GM21526 (cell line): Measurements from ENCODE around the gene GLIS1.

Experiments used
- ATAC-seq: cut with Tn5 transposase; IDR thresholded peaks from one replicate; pipeline ENCODE4 v1.9.1; 2021; ENCODE audit warnings: moderate library complexity; ENCODE audit not compliant: unreplicated experiment, low FRiP score

GLIS1 gene

DNA sequence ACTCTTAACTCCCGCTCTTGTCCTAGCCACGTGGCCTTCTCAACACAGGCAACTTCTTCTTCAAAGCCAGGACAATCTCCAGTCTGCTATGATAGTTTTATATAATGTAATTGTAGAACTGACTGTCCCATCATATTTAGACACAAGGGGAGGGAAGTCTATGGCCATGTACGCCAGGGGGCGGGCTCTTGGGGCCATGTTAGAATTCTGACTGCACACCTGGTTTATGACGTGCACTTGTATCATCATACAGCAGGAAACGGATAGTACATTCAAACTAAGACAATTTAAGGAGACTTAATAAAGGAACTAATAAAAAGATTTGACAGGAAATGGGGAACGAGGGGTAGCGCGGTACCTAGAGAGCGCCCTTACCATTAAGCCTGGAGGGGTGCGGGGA is 258.3 kb downstream of the GLIS1 start:
- no peak for ATAC-seq

DNA sequence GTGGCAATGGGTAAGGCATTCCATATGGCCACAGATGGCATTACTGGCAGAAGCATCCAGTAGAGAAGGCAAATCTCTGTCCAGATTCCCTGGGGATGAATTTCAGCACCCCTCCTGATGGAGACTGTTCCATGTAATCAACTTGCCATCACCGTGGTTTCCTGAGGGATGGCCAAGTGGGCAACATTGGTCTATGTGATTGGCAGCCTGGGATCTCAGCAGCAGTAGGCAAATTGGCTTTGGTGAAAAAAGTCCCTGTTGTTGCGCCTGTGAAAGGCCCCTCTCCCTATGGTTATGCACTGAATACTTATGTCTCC is 260.5 kb downstream of the GLIS1 start:
- no peak for ATAC-seq

DNA sequence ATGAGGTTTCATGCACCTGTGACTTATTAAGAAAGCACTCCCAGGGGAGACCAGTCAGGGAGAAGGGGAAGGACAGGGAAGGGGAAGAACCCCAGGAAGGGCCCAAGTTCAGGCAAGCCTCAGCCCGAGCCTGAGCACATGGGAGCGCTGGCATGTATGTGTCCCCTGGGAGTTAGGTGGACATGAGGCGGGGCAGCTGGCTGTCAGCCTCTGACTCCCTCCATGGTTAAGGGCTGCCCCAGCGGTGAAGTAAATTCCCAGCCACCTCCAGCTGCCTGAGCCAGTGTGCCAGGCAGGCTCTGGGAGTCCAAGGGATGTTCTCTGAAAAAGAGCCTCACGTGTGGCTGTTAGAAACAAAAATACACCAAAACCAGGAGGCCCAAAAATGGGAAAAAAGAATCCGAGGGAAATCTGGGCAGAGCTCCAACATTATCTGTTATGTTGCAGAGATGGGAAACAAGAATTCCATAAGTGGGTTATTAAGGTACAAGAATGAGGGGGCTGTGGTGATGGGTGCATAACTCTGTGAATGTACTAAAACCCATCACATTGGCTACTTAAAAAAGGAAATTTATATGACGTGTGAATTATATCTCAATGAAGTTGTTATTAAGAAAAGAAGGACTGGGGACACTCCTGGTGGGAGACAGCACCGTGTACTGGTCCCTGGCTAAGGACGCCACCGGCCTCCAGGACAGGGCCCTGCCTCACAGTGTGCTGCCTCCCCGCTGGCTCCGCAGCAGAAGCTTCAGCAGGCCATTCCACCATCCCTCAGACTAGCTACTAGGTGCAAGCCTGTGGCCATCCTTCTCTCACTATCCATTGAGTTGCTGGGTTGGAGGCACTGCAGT is 261.1 kb downstream of the GLIS1 start:
- no peak for ATAC-seq

DNA sequence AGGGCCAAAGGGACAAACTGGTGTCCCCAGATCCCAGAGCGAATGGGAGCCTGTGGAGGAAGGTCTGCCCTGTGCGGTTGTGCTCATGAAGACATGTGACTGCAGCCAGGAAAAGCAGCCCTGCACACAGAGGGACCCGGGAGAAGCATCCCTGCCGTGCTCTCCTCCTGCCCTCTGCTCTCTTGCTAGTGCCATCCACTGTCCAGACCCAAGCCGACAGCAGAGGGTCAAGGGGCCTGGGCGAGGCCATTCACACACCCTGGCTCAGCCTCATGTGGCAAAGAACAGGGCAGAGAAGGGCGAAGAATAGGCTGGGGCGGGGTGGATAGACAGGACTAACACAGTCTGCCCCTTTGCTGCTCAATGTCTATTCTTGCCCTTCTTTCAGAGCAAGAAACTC is 262.4 kb downstream of the GLIS1 start:
- no peak for ATAC-seq

DNA sequence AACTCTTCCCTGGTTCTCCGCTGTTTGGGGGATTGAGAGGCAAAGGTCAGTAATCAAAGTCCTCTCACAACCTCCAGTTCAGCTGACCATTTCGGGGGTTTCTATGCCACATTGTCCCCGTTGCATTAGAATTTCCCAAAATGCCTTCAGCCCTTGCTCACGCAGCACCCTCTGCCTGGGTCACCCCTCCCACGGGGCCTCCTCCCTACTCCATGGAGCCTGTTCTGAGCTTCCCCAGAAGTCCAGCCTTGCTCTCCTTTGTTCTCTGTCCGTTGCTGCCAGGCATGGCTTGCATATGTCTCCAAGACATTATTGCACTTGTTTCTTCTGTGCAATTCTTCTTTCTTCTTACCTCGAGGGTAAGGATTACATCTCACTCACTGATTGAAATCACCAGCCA is 263.3 kb downstream of the GLIS1 start:
- no peak for ATAC-seq

DNA sequence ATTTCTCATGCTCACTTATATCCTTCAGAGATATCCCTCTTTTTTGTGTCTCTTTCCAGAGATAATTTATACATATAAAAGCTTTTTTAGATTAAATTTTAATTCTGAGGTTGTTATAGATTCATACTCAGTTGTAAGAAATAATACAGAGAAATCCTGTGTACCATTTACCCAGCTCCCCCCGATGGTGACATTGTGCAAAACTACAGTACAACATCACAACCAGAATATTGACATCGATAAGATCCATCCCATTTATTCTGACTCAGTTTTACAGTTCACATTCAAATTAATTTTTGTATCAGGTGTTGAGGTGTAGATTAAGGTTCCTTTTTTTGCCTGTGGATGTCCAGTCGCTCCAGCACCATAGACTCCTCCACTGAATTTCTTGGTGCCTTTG is 265.5 kb downstream of the GLIS1 start:
- no peak for ATAC-seq

DNA sequence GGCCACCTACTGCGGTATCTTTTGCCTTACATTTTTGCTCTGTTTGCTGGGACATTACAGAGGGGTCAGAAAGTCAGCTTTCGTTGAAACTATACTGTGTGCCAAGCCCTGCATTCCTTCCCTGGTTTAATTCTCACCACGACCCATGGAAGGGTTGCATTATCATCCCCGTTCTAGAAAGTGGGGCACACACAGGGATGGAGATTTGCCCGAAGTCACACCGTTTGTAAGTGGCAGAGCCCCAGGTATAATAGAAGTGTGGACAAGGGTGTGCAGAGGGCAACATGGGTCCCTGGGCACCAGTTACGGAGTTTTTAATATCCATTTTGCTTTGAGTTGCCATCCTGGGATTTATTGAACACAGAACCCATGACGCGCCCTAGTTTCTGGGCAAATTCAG is 268.0 kb downstream of the GLIS1 start:
- no peak for ATAC-seq

DNA sequence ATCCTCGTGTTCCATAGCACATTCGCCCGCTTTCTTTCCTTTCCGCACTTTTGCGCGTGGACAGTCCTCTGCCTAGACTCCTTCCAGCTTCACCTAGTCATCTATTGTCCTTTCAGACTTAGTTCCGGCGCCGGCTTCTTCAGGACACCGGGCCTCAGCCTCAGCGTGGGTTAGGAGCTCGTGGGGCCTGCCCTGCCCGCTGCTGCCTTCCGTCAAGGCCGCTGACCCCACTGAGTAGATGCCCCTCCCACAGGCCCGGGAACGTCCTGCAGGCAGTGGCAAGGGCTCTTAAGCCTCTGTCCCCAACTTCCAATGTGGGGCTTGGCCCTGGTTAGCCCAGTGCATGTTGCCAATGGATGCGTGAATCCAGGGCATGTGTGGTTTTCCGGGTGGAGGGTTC is 268.4 kb downstream of the GLIS1 start:
- no peak for ATAC-seq

DNA sequence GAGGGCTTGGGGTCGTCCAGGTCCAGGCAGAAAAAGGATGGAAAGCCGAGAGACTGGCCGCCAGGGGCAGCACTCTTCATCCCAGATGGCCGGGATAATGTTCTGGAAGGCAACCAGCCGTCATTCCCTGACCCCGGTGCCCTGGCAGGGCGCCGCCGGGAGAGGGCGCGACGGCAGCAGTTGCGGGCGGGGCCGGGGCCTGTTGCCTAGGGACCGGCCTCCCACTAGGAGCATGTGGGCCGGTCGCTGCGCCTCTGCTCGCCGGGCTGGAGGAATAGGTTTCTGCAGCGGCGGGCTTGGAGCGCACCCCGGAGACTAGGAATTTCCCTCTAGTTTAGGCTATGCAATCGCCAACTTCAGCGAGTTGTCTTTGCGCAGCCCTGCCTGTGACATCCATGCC is 268.8 kb downstream of the GLIS1 start:
- ATAC-seq = no peak

DNA sequence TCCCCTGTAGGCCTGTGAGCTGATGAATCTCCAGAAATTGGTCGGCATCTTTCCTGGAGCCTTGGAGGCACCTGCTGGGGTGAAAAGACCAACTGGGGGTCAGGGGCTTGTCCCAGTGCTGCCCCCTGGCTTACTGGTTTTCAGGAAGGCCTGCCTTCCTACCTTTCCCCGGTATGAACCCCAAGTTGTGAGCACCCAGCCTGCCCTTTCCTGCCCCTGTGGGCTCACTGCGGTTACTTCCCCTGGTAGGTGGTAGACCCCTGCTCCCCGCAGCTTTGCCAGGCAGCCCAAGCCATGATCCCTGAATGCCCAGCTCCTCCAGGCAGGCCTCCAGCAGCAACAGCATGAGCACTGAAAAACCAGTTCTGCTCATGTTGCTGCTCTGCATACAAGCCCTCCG is 269.6 kb downstream of the GLIS1 start:
- ATAC-seq = no peak

DNA sequence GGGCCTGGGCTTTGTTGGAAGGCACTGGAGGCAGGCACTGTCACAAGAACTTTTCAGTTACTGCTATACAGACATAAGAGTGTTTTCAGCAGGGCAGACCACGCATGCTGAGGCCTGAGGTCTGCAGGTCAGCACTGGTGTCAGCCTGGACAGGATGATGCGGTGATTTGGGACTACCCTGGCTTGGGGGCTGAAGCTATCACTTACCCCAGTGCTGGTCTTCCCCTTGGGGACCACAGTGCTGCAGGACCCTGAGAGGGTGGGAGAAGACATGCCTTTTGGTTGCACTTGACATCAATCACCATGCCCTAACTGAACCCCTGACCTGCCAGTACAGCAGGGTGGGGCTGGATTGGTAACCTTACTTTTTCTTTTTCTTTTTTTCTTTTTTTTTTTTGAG is 270.6 kb downstream of the GLIS1 start:
- ATAC-seq = no peak

DNA sequence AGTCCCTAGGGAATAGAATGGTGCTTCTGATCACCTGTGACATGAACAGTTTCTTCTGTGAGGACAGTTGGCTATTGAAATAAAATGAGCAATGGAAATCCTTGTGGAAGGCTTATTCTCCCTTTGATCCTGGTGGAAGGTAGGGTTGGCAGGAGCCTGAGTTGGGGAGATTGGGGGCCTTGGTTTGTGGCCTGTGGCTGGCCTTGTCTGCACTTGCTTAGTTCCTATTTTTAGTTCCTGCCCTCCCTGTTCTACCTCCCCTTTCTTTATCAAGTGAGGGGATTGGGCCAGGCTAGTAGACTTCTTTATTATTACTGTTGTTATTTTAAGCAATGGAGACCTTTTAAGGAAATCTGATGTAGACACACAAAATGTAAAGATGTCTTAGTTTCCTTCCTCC is 271.6 kb downstream of the GLIS1 start:
- ATAC-seq = no peak

DNA sequence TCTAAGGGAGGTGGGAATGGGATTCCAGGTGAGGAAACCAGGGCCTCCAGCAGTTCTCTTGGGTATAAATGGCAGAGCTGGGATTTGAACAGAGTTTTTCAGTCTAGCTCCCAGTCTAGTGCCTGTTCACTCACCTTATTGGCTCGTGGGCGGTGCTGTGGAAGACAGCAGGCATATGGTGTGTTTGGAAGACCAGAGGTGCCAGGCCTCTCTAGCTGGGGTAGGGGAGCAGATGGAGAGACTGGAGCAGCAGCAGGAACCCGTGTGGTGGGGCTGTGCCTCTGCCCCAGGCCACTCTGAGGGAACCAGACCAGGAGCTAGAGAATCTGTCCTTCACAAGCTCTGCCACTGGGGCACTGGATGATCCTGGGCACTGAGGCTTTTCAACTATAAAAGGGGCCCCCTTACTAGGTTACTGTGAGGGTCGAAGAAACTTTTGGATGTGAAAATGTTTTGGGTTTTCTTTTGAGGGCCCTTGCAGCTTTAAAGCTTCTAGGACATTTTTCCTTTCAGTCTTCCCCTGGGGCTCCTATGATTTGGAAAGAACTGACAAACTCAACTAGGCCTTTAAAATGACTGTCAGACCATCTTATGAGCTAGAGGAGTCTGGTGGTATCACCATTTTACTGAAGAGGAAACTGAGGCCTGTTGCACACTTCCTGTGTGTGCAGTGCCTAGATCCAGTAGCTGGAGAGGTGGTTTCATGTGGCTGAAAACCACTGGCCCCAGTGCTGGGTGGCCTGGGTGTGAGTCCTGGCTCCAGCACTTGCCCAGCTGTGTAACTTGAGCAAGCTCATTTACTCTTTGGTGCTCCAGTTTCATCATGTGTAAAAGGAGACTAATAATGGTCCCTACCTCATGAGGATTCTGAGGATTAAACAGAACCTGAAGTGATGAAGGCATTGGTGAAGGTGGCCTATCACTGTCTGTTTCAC is 273.7 kb downstream of the GLIS1 start:
- no peak for ATAC-seq

DNA sequence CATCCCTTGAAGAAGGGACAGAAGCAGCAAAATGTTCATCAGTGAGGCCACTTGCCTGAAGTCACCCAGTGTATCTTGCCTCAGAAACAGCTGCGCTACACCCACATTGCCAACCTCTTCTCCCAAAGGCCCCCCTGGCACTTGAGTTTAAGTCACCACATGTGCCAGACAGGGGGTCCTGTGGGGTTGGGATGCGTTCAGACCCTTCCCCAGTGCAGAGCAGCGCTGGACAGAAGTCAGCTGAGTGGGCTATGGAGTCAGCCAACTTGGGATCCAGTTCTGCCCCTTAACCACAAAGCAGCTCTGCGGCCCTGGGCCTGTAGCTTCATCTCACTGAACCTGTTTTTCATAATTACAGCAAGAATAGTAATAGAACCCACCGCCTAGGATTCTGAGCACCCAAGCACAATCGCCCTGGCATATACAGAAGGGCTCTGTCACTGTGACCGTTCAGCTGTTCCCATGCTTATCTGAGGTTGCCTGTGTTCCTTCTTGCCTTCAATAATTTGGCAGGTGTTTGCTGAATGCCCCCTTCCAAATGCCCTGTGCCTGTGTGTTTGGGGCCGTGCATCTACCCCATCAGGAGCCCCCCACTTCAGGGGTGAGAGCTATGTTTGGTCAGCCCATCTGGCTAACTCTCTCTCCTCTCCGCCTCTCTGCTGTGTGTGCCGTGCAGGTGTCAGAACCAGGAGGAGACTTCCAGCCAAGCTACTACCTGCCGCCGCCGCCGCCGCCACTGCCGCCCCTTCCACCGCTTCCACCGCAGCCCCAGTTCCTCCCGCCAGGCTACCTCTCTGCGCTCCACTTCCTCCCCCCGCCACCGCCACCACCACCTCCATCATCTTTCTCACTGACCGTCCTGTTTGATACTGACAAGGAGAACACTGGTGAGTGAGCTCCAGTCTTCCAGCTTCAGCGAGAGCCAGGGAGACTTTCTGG is 274.7 kb downstream of the GLIS1 start:
- ATAC-seq = no peak

DNA sequence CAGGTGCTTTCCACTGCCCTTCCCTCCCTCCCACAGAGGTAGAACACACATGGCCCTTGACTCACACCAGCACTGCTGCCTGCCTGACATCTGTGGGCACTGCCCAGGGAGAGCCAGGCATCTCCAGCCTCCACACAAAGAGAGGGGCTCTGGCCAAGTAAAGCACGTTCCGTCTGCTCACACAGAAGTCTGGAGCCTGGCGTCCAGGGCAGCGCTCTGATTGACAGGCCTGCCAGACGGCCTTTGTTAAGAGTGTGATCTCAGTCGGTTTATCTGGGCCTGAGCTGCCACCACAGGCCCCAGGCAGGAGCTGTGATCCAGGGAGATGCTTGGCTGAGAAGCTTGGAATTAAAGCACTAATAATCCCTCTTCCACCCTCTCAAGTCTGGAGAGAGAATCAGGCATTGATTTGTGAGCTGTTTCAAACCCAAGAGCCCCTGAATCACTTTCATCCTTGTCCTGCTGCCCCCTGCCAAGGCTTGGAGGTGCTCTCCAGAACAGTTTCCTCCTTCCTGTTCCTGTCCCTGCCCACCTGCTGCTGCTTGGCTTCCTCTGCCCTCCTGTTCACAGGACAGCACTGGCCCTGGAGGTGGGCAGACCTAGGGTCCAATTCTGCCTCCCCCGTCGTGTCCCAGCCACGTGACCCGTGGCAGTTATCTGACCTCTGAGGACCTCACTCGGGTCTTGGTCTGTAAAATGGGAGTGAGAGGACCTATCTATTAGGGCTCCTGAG is 276.0 kb downstream of the GLIS1 start:
- ATAC-seq = no peak

DNA sequence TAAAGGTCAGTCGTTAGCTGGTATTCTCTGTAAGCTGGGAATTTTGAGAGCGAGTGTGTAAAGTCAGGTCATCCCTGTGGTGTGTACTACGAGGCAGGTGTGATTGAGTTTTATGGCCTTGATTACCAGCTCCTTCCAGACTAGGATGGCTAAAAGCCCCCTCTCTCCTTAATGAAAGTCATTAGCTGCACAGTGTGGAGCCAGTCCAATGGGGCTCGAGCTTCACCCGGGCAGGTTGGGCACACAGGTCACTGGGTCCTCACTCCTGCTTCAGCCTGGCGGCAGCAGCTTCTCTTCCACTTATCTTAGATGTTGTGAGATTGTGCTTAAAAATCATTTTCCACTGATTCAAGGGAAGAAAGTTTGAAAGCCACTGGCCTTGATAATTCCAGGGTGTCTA is 276.8 kb downstream of the GLIS1 start:
- no peak for ATAC-seq

DNA sequence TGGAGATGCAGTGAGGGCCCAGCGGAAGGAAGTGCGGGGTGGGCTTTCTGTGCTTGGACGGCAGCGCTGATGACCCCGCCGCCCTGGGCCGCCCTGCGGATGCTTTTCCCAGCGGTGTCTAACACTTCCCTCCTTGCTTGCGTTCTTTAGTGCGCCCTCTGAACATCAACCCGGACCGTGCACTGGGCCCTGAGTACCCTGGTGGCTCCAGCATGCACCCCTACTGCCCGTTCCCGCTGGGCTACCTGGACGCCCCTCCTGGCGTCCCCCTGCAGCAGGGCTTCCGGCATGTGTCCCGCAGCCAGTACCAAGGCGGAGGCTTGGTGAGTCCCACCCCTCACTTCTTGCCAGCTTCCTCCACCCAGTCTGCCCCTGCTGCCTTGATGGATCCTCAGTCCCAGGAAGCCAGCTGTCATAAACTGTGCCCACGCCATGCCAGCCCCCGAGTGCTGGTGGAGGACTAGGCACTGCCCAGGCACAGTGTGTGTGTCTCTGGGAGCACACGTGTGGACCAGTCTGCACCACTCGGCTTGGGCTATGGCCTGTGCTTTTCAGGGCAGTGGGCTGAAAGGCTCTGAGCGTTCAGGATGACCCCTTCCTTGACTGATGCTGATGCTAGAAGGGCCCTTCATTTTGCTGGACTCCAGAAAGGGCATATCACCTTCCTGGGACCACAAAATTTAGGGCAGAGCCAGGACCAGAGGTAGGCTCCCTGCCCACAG is 277.5 kb downstream of the GLIS1 start:
- no peak for ATAC-seq

DNA sequence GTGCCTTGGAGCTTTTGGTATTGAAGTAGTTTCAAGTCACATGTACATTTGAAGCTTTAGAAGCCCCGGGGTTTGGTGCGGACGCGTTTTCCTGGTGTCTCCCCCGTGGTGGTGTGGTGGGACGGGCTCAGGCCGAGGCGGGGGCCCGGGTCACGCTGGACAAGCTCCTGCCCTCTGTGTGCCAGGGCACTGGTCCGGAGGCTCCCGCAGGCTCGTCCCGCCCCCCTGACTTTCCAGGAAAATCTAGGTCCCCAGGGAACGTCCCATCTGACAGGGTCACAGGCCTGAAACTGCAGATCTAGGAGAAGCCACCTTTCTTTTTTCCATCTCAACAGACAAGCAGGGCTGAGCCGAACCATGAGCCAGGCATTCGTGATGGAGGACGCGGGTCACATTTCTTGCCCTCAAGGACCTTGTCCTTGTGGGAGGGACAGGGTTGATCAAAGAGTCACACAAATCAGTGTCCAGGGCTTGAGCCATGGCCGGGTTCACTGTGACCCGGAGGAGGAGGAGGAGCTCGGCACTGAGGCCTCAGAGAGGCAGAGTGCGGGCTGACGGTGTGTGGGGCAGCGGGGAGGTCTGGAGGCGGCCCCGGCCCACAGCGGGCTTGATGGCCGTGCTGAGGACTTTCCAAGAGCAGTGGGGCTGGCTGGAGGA is 278.2 kb downstream of the GLIS1 start:
- no peak for ATAC-seq

DNA sequence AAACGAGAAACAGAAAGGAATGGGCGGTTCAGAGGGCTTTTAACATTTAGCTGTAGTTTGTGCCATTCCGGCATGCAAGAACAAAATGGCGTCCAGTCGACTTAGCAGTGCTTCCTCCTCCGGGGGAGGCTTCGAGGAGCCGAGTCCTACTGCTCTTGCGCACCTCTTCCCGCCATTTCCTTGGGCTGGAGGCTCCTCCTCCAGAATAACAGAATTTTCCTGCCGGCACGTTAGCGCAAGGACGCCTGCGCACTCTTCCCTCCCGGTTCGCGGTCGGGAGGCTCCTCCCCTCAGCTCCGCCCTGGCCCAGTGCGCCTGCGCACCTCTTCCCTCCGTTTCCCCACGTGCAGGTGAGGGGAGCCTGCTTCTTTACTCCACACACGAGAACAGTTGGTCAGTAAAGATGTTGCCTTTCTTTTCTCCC is 278.7 kb downstream of the GLIS1 start:
- no peak for ATAC-seq
